HG03378 (cell line): Measurements from ENCODE around the gene MLLT3.
"Not testable (repeated sequence)": the region's sequence is repeated elsewhere in the genome, so short reads cannot be mapped to it uniquely, and the experiment has no call there.

Experiments used
- ATAC-seq: cut with Tn5 transposase; IDR thresholded peaks from one replicate; pipeline ENCODE4 v1.9.1; 2021; ENCODE audit warnings: mild to moderate bottlenecking, moderate library complexity; ENCODE audit not compliant: unreplicated experiment

Gene MLLT3

GRCh38 chr9:20622330-20623020, at the start of gene MLLT3:
Gene MLLT3, minus strand, starts transcription at chr9:20622499.
- peak; percentile 66 for ATAC-seq

- ATAC-seq: no peak
Measured at GRCh38 chr9:20671635-20672034, 49.3 kb upstream of the MLLT3 start.

GRCh38 chr9:20670395-20670794, 48.1 kb upstream of the MLLT3 start:
- no peak for ATAC-seq

GRCh38 chr9:20664501-20664900, 42.2 kb upstream of the MLLT3 start:
- ATAC-seq: no peak

GRCh38 chr9:20663133-20663532, 40.8 kb upstream of the MLLT3 start:
- no peak for ATAC-seq

- no peak for ATAC-seq
Measured at GRCh38 chr9:20662156-20662555, 39.9 kb upstream of the MLLT3 start.

GRCh38 chr9:20659474-20659967, 37.2 kb upstream of the MLLT3 start:
- no peak for ATAC-seq

GRCh38 chr9:20658677-20659473, 36.6 kb upstream of the MLLT3 start:
- ATAC-seq: no peak

- ATAC-seq: not testable (repeated sequence)
Measured at GRCh38 chr9:20658246-20658667, 36.0 kb upstream of the MLLT3 start.

GRCh38 chr9:20651939-20652338, 29.6 kb upstream of the MLLT3 start:
- no peak for ATAC-seq

- no peak for ATAC-seq
Measured at GRCh38 chr9:20650750-20651299, 28.5 kb upstream of the MLLT3 start.

GRCh38 chr9:20650313-20650712, 28.0 kb upstream of the MLLT3 start:
- ATAC-seq: no peak

GRCh38 chr9:20649381-20649780, 27.1 kb upstream of the MLLT3 start:
- ATAC-seq: no peak

GRCh38 chr9:20646656-20647055, 24.4 kb upstream of the MLLT3 start:
- ATAC-seq: no peak

- ATAC-seq: no peak
Measured at GRCh38 chr9:20643660-20644059, 21.4 kb upstream of the MLLT3 start.

GRCh38 chr9:20642045-20642444, 19.7 kb upstream of the MLLT3 start:
- no peak for ATAC-seq

GRCh38 chr9:20640331-20641187, 18.3 kb upstream of the MLLT3 start:
- peak; percentile 93 for ATAC-seq

- ATAC-seq: no peak
Measured at GRCh38 chr9:20636888-20637440, 14.7 kb upstream of the MLLT3 start.

- ATAC-seq: no peak
Measured at GRCh38 chr9:20634895-20635294, 12.6 kb upstream of the MLLT3 start.

- ATAC-seq: no peak
Measured at GRCh38 chr9:20632705-20633104, 10.4 kb upstream of the MLLT3 start.
